LoVo (cell line): ENCODE data around the gene MPC1.
"Not testable (repeated sequence)": the region's sequence is repeated elsewhere in the genome, so short reads cannot be mapped to it uniquely, and the experiment has no call there.

Source experiments
- DNase-seq: peaks from one replicate; pipeline ENCODE4 v3.0.0-alpha.2; 2016; ENCODE audit warnings: low spot score

The MPC1 gene

GRCh38 chr6:166406197-166406596 is 23.5 kb upstream of the MPC1 start:
- no peak for DNase-seq

GRCh38 chr6:166405386-166405785 is 22.6 kb upstream of the MPC1 start:
- no peak for DNase-seq

- no peak for DNase-seq
Measured at GRCh38 chr6:166402582-166403277, 20.0 kb upstream of the MPC1 start.

GRCh38 chr6:166400649-166401250 is 18.0 kb upstream of the MPC1 start:
- peak; percentile 67 for DNase-seq

GRCh38 chr6:166400181-166400580 is 17.4 kb upstream of the MPC1 start:
- no peak for DNase-seq

GRCh38 chr6:166398348-166398747 is 15.6 kb upstream of the MPC1 start:
- no peak for DNase-seq

GRCh38 chr6:166397849-166398248 is 15.1 kb upstream of the MPC1 start:
- DNase-seq: no peak

- no peak for DNase-seq
Measured at GRCh38 chr6:166395778-166396177, 13.0 kb upstream of the MPC1 start.

- DNase-seq: no peak
Measured at GRCh38 chr6:166395351-166395750, 12.6 kb upstream of the MPC1 start.

- no peak for DNase-seq
Measured at GRCh38 chr6:166394036-166394892, 11.5 kb upstream of the MPC1 start.

- no peak for DNase-seq
Measured at GRCh38 chr6:166393535-166393823, 10.7 kb upstream of the MPC1 start.

- DNase-seq: not testable (repeated sequence)
Measured at GRCh38 chr6:166392755-166393534, 10.2 kb upstream of the MPC1 start.

GRCh38 chr6:166389119-166389518 is 6.4 kb upstream of the MPC1 start:
- DNase-seq: no peak

- DNase-seq: no peak
Measured at GRCh38 chr6:166388290-166389004, 5.7 kb upstream of the MPC1 start.

- DNase-seq: no peak
Measured at GRCh38 chr6:166387642-166388289, 5.0 kb upstream of the MPC1 start.

- not testable (repeated sequence) for DNase-seq
Measured at GRCh38 chr6:166387098-166387497, 4.4 kb upstream of the MPC1 start.

- no peak for DNase-seq
Measured at GRCh38 chr6:166386111-166386510, 3.4 kb upstream of the MPC1 start.

- DNase-seq: not testable (repeated sequence)
Measured at GRCh38 chr6:166383802-166384363, 1.1 kb upstream of the MPC1 start.

- no peak for DNase-seq
Measured at GRCh38 chr6:166382500-166382932, 224 bp downstream of the MPC1 start.

- peak; percentile 71 for DNase-seq
Measured at GRCh38 chr6:166381733-166382499, 824 bp downstream of the MPC1 start.
